ENCODE measurements around the gene RAPGEF1. TPM values are rescaled to one million over a fixed set of nuclear protein-coding genes. Genes with fewer than 3 reads are reported as not detected.

RAPGEF1 gene
- total RNA-seq, 1 experiment from 2014 or later, result 61.5 TPM

GRCh38 chr9:131719262-131719908, 20.5 kb downstream of the RAPGEF1 start:
- CTCF ChIA-PET, result interaction anchor here (0.6 to 0.7 kb wide), 2 partner anchors 11 to 37 kb away, joined by 3 read pairs; no protein-coding TSS in a partner anchor
- POLR2A ChIA-PET (ENCODE audit: low non-redundant PET), result no interaction called here
- Histone ChIP-seq H3K4me3 (ENCODE audit: low read depth, low read length, poor library complexity, severe bottlenecking) (no peak overlapping the region), H3K27ac (ENCODE audit: low read depth, low read length, poor library complexity, severe bottlenecking) (no peak overlapping the region), H3K4me1 (ENCODE audit: insufficient read depth, low read length, poor library complexity, severe bottlenecking) (no peaks in the 10 kb centered on the region), H3K9me3 (ENCODE audit: low read depth, low read length, poor library complexity, severe bottlenecking) (no peaks in the 10 kb centered on the region), H3K36me3 (ENCODE audit: insufficient read depth, low read length, poor library complexity, severe bottlenecking) (no peaks in the 10 kb centered on the region), H3K27me3 (replicated peaks; ENCODE audit: insufficient read depth, low read depth, low read length, poor library complexity) (no peaks in the 10 kb centered on the region)
- TF ChIP-seq CTCF (conservative IDR thresholded peaks at IDR 0.05; ENCODE audit: low read depth, low read length), result no peak
- TF ChIP-seq EZH2 (IDR thresholded peaks at IDR 0.05; ENCODE audit: borderline replicate concordance, low read depth, low read length, poor library complexity, severe bottlenecking), result no peak
- no TSS peak for BruUV-seq (replicated peaks)
- intact Hi-C loops (cut with micrococcal nuclease; ENCODE audit: unreplicated experiment), result no loop called here
- no peak for DNase-seq (ENCODE audit: low spot score)

- POLR2A ChIA-PET (ENCODE audit: low non-redundant PET), result interaction anchor here (0.6 kb wide), 1 partner anchor 165 kb away, joined by 7 read pairs; no protein-coding TSS in a partner anchor
- H3K9me3 ChIP-seq (ENCODE audit: low read depth, low read length, poor library complexity, severe bottlenecking), result no peaks in the 10 kb centered on the region
- no peak for DNase-seq (ENCODE audit: low spot score)
- CTCF ChIA-PET, result no interaction called here
- no peak overlapping the region for H3K27ac ChIP-seq (ENCODE audit: low read depth, low read length, poor library complexity, severe bottlenecking)
- intact Hi-C loops (cut with micrococcal nuclease; ENCODE audit: unreplicated experiment), result no loop called here
- no peak for TF ChIP-seq EZH2 (IDR thresholded peaks at IDR 0.05; ENCODE audit: borderline replicate concordance, low read depth, low read length, poor library complexity, severe bottlenecking)
- no peak for TF ChIP-seq CTCF (conservative IDR thresholded peaks at IDR 0.05; ENCODE audit: low read depth, low read length)
- no peaks in the 10 kb centered on the region for H3K4me1 ChIP-seq (ENCODE audit: insufficient read depth, low read length, poor library complexity, severe bottlenecking)
- H3K36me3 ChIP-seq (ENCODE audit: insufficient read depth, low read length, poor library complexity, severe bottlenecking), result no peaks in the 10 kb centered on the region
- BruUV-seq (replicated peaks), result no TSS peak
- no peaks in the 10 kb centered on the region for H3K27me3 ChIP-seq (replicated peaks; ENCODE audit: insufficient read depth, low read depth, low read length, poor library complexity)
- H3K4me3 ChIP-seq (ENCODE audit: low read depth, low read length, poor library complexity, severe bottlenecking), result no peak overlapping the region
Observed at GRCh38 chr9:131717719-131718460, 22.0 kb downstream of the RAPGEF1 start.

GRCh38 chr9:131715906-131716305, 24.0 kb downstream of the RAPGEF1 start:
- no peaks in the 10 kb centered on the region for H3K36me3 ChIP-seq (ENCODE audit: insufficient read depth, low read length, poor library complexity, severe bottlenecking)
- no peaks in the 10 kb centered on the region for H3K9me3 ChIP-seq (ENCODE audit: low read depth, low read length, poor library complexity, severe bottlenecking)
- no peak for TF ChIP-seq CTCF (conservative IDR thresholded peaks at IDR 0.05; ENCODE audit: low read depth, low read length)
- TF ChIP-seq EZH2 (IDR thresholded peaks at IDR 0.05; ENCODE audit: borderline replicate concordance, low read depth, low read length, poor library complexity, severe bottlenecking), result no peak
- CTCF ChIA-PET, result no interaction called here
- H3K4me3 ChIP-seq (ENCODE audit: low read depth, low read length, poor library complexity, severe bottlenecking), result no peak overlapping the region
- H3K27ac ChIP-seq (ENCODE audit: low read depth, low read length, poor library complexity, severe bottlenecking), result no peak overlapping the region
- no TSS peak for BruUV-seq (replicated peaks)
- intact Hi-C loops (cut with micrococcal nuclease; ENCODE audit: unreplicated experiment), result no loop called here
- POLR2A ChIA-PET (ENCODE audit: low non-redundant PET), result no interaction called here
- peaks cover 6% of the 10 kb centered on the region for H3K4me1 ChIP-seq (ENCODE audit: insufficient read depth, low read length, poor library complexity, severe bottlenecking)
- no peaks in the 10 kb centered on the region for H3K27me3 ChIP-seq (replicated peaks; ENCODE audit: insufficient read depth, low read depth, low read length, poor library complexity)
- no peak for DNase-seq (ENCODE audit: low spot score)

All from A673 (cell line).